HEK293 (cell line): ENCODE results near the gene DNHD1.

ENCODE experiments used
- CTCF ChIA-PET: fragments of 350-600 bp; formaldehyde crosslinking; extraction: SDS; loops from one replicate; lab custom pipeline; 2021; ENCODE audit warnings: antibody characterized with exemption; lab: Yijun Ruan, JAX
- POLR2A ChIA-PET: fragments of 300-600 bp; formaldehyde crosslinking; extraction: SDS; loops from one replicate; lab custom pipeline; 2020; ENCODE audit warnings: antibody characterized with exemption, inconsistent platforms; lab: Yijun Ruan, JAX
- H3K27ac ChIP-seq: fragments of 200-500 bp; sonication (Bioruptor generic); 2 replicates; pipeline ENCODE4 v1.5.1; 2014; ENCODE audit warnings: low read depth, low read length, control low read depth, inconsistent platforms; ENCODE audit errors: extremely low read depth
- H3K36me3 ChIP-seq, 2 experiments: fragments of 200-500 bp in 1 of 2; sonication (Bioruptor generic) in 1 of 2; 1 replicate in 1 of 2; 2 replicates in 1 of 2; pipeline ENCODE4 v1.5.1; 2014 to 2017; ENCODE audit warnings: inconsistent platforms in 2 of 2, low read length in 2 of 2; ENCODE audit not compliant: control insufficient read depth in 2 of 2, insufficient read depth in 1 of 2
- H3K4me1 ChIP-seq: fragments of 200-500 bp; sonication (Bioruptor generic); 2 replicates; pipeline ENCODE4 v1.5.1; 2014; ENCODE audit warnings: mild to moderate bottlenecking, low read length, inconsistent platforms; ENCODE audit not compliant: control insufficient read depth, insufficient read depth
- H3K4me3 ChIP-seq: 2 replicates; pipeline ENCODE4 v1.5.1; 2011; ENCODE audit warnings: low read depth, mild to moderate bottlenecking, control low read depth, low read length, moderate library complexity
- H3K9me3 ChIP-seq: fragments of 200-500 bp; sonication (Bioruptor generic); 2 replicates; pipeline ENCODE4 v1.5.1; 2014; ENCODE audit warnings: low read depth, low read length, inconsistent platforms; ENCODE audit not compliant: control insufficient read depth, insufficient read depth
- EGR2 ChIP-seq: fragments of 450-650 bp; formaldehyde crosslinking; IDR thresholded peaks from 2 replicates; pipeline ENCODE4 v1.5.1; 2016; ENCODE audit warnings: low read depth, missing biosample characterization, missing genetic modification characterization
- GLIS2 ChIP-seq: fragments of 450-650 bp; formaldehyde crosslinking; IDR thresholded peaks from 2 replicates; pipeline ENCODE4 v1.5.1; 2016; ENCODE audit warnings: missing biosample characterization, missing genetic modification characterization
- OSR2 ChIP-seq: fragments of 450-650 bp; formaldehyde crosslinking; IDR thresholded peaks from 2 replicates; pipeline ENCODE4 v1.5.1; 2016; ENCODE audit warnings: missing biosample characterization, missing genetic modification characterization
- PATZ1 ChIP-seq: fragments of 450-650 bp; formaldehyde crosslinking; IDR thresholded peaks from 2 replicates; pipeline ENCODE4 v1.5.1; 2016; ENCODE audit warnings: missing biosample characterization, missing genetic modification characterization
- SCRT2 ChIP-seq: fragments of 450-650 bp; formaldehyde crosslinking; IDR thresholded peaks from 2 replicates; pipeline ENCODE4 v1.5.1; 2016; ENCODE audit warnings: missing biosample characterization, missing genetic modification characterization
- SP2 ChIP-seq: fragments of 450-650 bp; formaldehyde crosslinking; IDR thresholded peaks from 2 replicates; pipeline ENCODE4 v1.5.1; 2016; ENCODE audit warnings: missing biosample characterization, missing genetic modification characterization
- SP3 ChIP-seq: fragments of 450-650 bp; formaldehyde crosslinking; IDR thresholded peaks from 2 replicates; pipeline ENCODE4 v1.5.1; 2016; ENCODE audit warnings: missing biosample characterization, missing genetic modification characterization
- TCF7L2 ChIP-seq: IDR thresholded peaks from 2 replicates; pipeline ENCODE4 v1.6.1; 2011; ENCODE audit warnings: low read depth, mild to moderate bottlenecking, inconsistent platforms, low read length, moderate library complexity, borderline replicate concordance
- ZBTB11 ChIP-seq: fragments of 450-650 bp; formaldehyde crosslinking; conservative IDR thresholded peaks from 2 replicates; pipeline ENCODE4 v1.5.1; 2016; ENCODE audit warnings: low read depth, missing biosample characterization, missing genetic modification characterization
- ZBTB8A ChIP-seq: fragments of 450-650 bp; formaldehyde crosslinking; IDR thresholded peaks from 2 replicates; pipeline ENCODE4 v1.5.1; 2016; ENCODE audit warnings: missing biosample characterization, missing genetic modification characterization
- ZNF148 ChIP-seq: fragments of 450-650 bp; formaldehyde crosslinking; IDR thresholded peaks from 2 replicates; pipeline ENCODE4 v1.5.0; 2017; ENCODE audit warnings: missing biosample characterization, missing genetic modification characterization, borderline replicate concordance
- ZNF274 ChIP-seq, 2 experiments: fragments of 200-500 bp in 1 of 2; fragments of 450-650 bp in 1 of 2; sonication (Bioruptor generic) in 1 of 2; formaldehyde crosslinking in 1 of 2; IDR thresholded peaks; 2 replicates each; pipeline versions ENCODE4 v1.5.1 to v1.6.1; 2014 to 2016; ENCODE audit warnings: borderline replicate concordance in 1 of 2, inconsistent platforms in 1 of 2, low read length in 1 of 2, missing biosample characterization in 1 of 2, missing genetic modification characterization in 1 of 2
- ZNF488 ChIP-seq: fragments of 450-650 bp; formaldehyde crosslinking; IDR thresholded peaks from 2 replicates; pipeline ENCODE4 v1.5.1; 2016; ENCODE audit warnings: missing biosample characterization, missing genetic modification characterization
- ZNF501 ChIP-seq: fragments of 450-650 bp; formaldehyde crosslinking; IDR thresholded peaks from 2 replicates; pipeline ENCODE4 v1.5.1; 2016; ENCODE audit warnings: missing biosample characterization, missing genetic modification characterization
- ZNF513 ChIP-seq: fragments of 450-650 bp; IDR thresholded peaks from 2 replicates; pipeline ENCODE4 v1.5.1; 2018; ENCODE audit warnings: missing biosample characterization, missing genetic modification characterization
- ZNF621 ChIP-seq: fragments of 450-650 bp; formaldehyde crosslinking; IDR thresholded peaks from 2 replicates; pipeline ENCODE4 v1.5.1; 2017; ENCODE audit warnings: missing biosample characterization, missing genetic modification characterization
- ZNF76 ChIP-seq: fragments of 450-650 bp; formaldehyde crosslinking; IDR thresholded peaks from 2 replicates; pipeline ENCODE4; 2016; ENCODE audit warnings: low read depth, missing biosample characterization, missing genetic modification characterization, borderline replicate concordance
- ZSCAN30 ChIP-seq: fragments of 450-650 bp; IDR thresholded peaks from 2 replicates; pipeline ENCODE4 v1.5.1; 2018; ENCODE audit warnings: missing biosample characterization, mild to moderate bottlenecking, missing genetic modification characterization, moderate library complexity

Gene DNHD1

GRCh38 chr11:6602096-6602940 lies 105.2 kb downstream of the DNHD1 start:
- no peak overlapping the region for H3K27ac ChIP-seq
- POLR2A ChIA-PET: interaction anchor here (1.0 to 3.2 kb wide), 5 partner anchors 11 to 121 kb away, joined by 3 to 20 read pairs (median 5); partner anchors contain the start of genes ARFIP2, MRPL17, TAF10 and TIMM10B

GRCh38 chr11:6603287-6604080 lies 106.4 kb downstream of the DNHD1 start, which contains the start of the genes ILK and RRP8:
TSS of gene ILK (plus strand) at chr11:6603774. CDS start at chr11:6604272, 498 bp downstream.
TSS of gene RRP8 (minus strand) at chr11:6603616. CDS start at chr11:6603502, 114 bp downstream.
- CTCF ChIA-PET: interaction anchor here (1.2 to 2.4 kb wide), 6 partner anchors 72 to 224 kb away, joined by 3 to 16 read pairs (median 6); partner anchors contain the start of gene MRPL17
- Histone ChIP-seq H3K27ac (peak within 1 kb of the TSS; percentile 61), H3K36me3 (peaks cover 0 to 55% of the 10 kb centered on the region in 2 experiments; a peak in 1 of 3 replicates), H3K4me3 (peak within 1 kb of the TSS; percentile 92), H3K4me1 (no peaks in the 10 kb centered on the region), H3K9me3 (no peaks in the 10 kb centered on the region)
- POLR2A ChIA-PET: interaction anchor here (1.0 to 3.2 kb wide), 10 partner anchors 9 to 224 kb away, joined by 3 to 20 read pairs (median 4); partner anchors contain the start of genes ARFIP2, MRPL17, TAF10 and TIMM10B
- TF ChIP-seq ZBTB11: peak; percentile 82
- TF ChIP-seq SP3: peak; percentile 71
- no peak for TF ChIP-seq ZNF148 (tag by site-specific recombination)
- TF ChIP-seq ZSCAN30 (tag by site-specific recombination): 0 out of 2 replicates have a peak, but pooled peaks have one; percentile 59
- TF ChIP-seq GLIS2 (tag by site-specific recombination): 0 out of 2 replicates have a peak, but pooled peaks have one; percentile 55
- TF ChIP-seq ZBTB8A: 0 out of 2 replicates have a peak, but pooled peaks have one; percentile 24
- TF ChIP-seq SCRT2 (tag by site-specific recombination): peak; percentile 97
- TF ChIP-seq PATZ1: peak; percentile 26; the same call in 1 of the 2 replicates
- peak; percentile 70 for TF ChIP-seq SP2 (tag by site-specific recombination)

More at GRCh38 chr11:6602096-6602940, 105.2 kb downstream of the DNHD1 start:
- Histone ChIP-seq H3K4me3 (peak overlapping the region; percentile 92), H3K9me3 (no peaks in the 10 kb centered on the region), H3K4me1 (no peaks in the 10 kb centered on the region), H3K36me3 (peaks cover 0 to 53% of the 10 kb centered on the region in 2 experiments; a peak in 1 of 3 replicates)
- TF ChIP-seq ZNF513 (tag by site-specific recombination): no peak
- no peak for TF ChIP-seq ZNF621 (tag by site-specific recombination)
- no peak for TF ChIP-seq ZNF501
- TF ChIP-seq SP3: no peak
- no peak for TF ChIP-seq ZNF488 (tag by site-specific recombination)
- no peak for TF ChIP-seq ZNF76
- TF ChIP-seq OSR2 (tag by site-specific recombination): no peak
- no peak for TF ChIP-seq GLIS2 (tag by site-specific recombination)
- no peak for TF ChIP-seq TCF7L2
- TF ChIP-seq EGR2 (tag by site-specific recombination): no peak
- TF ChIP-seq ZNF274 (IDR thresholded peaks at IDR 0.05; ENCODE audit: low read length): no peak
- no peak for TF ChIP-seq ZNF274 (tag by site-specific recombination; IDR thresholded peaks at IDR 0.05; ENCODE audit: borderline replicate concordance)
- CTCF ChIA-PET: interaction anchor here (0.6 to 2.4 kb wide), 6 partner anchors 36 to 224 kb away, joined by 3 to 7 read pairs (median 3); partner anchors contain the start of gene MRPL17
